ENCODE measurements around the gene ARL5B.

The ARL5B gene

DNA sequence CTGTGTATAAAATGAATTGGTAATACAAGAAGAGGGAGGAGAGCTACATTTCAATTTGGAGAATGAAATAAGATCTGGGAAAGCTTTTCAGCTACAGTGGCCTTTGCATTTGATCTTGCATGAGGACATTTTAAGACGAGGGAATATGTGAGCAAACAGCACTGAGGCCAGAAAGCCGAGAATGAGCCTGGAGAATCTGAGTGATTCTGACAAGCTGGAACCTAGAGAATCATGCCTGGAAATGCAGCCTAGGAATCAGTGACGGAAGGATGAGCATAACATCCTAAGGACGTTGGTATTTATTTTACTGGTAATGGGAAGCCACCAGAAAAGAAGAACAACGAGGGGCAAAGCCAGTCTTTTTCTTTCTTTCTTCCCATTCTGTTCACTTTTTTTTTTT, 44.3 kb downstream of the ARL5B start:
- DNase-seq (ENCODE audit: low spot score) = no peak

GRCh38 chr10:18710201-18710653, 51.0 kb downstream of the ARL5B start:
- DNase-seq (ENCODE audit: low spot score) = no peak

GRCh38 chr10:18713077-18713476, 53.8 kb downstream of the ARL5B start:
- no peak for DNase-seq (ENCODE audit: low spot score)

- no peak for DNase-seq (ENCODE audit: low spot score)
These were observed 59.8 kb downstream of the ARL5B start for GRCh38 chr10:18718991-18719390.

GRCh38 chr10:18719811-18720210, 60.6 kb downstream of the ARL5B start:
- DNase-seq (ENCODE audit: low spot score) = no peak

DNA sequence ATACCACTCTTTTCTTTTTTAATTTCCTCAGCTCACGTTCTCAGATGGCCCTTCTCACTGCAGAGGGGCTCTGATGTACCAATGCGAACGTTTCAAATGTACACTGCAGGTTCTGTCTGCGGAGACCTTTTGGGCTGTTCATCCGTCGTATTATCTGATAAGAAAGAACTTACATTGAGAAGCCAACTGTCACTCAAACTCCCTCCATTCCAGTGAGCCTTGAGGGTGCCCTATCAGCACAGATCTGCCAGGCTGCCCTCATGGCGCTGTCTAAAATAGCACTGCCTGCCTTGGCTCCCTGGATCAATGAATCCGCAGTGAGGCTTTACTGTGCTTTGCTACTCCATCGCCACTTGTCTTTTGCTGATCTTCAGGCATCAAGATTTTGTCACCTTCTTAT, 61.8 kb downstream of the ARL5B start:
- DNase-seq (ENCODE audit: low spot score) = no peak

DNA sequence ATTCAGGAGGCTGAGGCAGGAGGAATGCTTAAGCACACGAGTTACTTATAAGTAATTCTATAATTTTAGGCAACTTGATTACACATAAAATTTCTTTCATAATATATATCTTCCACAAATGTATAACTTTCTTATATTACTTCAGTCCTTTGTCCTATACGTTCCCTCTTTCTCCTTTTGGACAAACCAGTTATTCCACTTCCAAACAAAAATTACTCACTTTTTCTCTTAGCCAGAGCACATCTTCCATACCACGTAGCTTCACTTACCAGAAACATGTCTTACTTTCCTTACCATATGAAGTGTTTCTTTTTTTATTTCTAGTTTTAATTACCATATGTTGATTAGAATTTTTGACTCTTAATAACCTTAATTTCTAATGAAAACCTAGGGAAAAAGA, 64.6 kb downstream of the ARL5B start:
- DNase-seq (ENCODE audit: low spot score) = no peak
